ENCODE data around the gene AJAP1.

- no peak for TF ChIP-seq CTCF (conservative IDR thresholded peaks at IDR 0.05 in 1 of 2, IDR thresholded peaks at IDR 0.05 in 1 of 2; ENCODE audit: low read depth in 1 of 2, low read length in 2 of 2)
- TF ChIP-seq EZH2 (IDR thresholded peaks at IDR 0.05; ENCODE audit: low read length, missing control alignments): no peak
Observed at GRCh38 chr1:4767308-4767707, 112.9 kb downstream of the AJAP1 start.

Measured in fibroblast of lung (primary cell).